ENCODE results near the gene FCSK. TPM values are rescaled to one million over a fixed set of nuclear protein-coding genes. Genes with fewer than 3 reads are reported as not detected.

Gene FCSK
- polyA plus RNA-seq, 1 donor from 2014 or later: 10.7 TPM

DNA sequence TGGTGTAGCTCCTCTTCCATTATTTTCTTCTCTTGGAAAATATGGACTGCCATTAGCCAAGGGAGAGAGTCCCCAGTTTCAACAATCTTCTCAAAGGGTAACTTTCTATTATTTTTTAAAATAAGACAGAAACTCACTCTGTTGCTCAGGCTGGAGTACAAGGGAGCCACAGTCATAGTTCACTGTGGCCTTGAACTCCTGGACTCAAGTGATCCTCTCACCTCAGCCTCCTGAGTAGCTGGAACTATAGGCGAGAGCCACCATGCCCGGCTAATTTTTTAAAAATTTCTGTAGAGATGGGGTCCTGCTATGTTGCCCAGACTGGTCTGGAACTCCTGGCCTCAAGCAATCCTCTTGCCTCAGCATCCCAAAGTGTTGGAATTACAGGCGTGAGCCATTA is 55.8 kb downstream of the FCSK start:
- no peaks in the 10 kb centered on the region for H4K20me1 ChIP-seq (ENCODE audit: insufficient read depth)
- peaks cover 6% of the 10 kb centered on the region for H3K36me3 ChIP-seq (ENCODE audit: insufficient read depth, low read length)
- H3K27ac ChIP-seq (ENCODE audit: low read length): no peak overlapping the region
- TF ChIP-seq MXI1 (conservative IDR thresholded peaks at IDR 0.05; ENCODE audit: poor library complexity, severe bottlenecking) (no peak), EP300 (conservative IDR thresholded peaks at IDR 0.05; ENCODE audit: poor library complexity, severe bottlenecking) (no peak), TAF1 (IDR thresholded peaks at IDR 0.05; ENCODE audit: low read depth) (no peak), RAD21 (conservative IDR thresholded peaks at IDR 0.05) (no peak), SMC3 (conservative IDR thresholded peaks at IDR 0.05; ENCODE audit: poor library complexity) (no peak), POLR2AphosphoS5 (IDR thresholded peaks at IDR 0.05) (no peak), EZH2 (IDR thresholded peaks at IDR 0.05; ENCODE audit: borderline replicate concordance, insufficient read depth, low read length, poor library complexity, severe bottlenecking) (no peak)
- TF ChIP-seq, protein P1, sequence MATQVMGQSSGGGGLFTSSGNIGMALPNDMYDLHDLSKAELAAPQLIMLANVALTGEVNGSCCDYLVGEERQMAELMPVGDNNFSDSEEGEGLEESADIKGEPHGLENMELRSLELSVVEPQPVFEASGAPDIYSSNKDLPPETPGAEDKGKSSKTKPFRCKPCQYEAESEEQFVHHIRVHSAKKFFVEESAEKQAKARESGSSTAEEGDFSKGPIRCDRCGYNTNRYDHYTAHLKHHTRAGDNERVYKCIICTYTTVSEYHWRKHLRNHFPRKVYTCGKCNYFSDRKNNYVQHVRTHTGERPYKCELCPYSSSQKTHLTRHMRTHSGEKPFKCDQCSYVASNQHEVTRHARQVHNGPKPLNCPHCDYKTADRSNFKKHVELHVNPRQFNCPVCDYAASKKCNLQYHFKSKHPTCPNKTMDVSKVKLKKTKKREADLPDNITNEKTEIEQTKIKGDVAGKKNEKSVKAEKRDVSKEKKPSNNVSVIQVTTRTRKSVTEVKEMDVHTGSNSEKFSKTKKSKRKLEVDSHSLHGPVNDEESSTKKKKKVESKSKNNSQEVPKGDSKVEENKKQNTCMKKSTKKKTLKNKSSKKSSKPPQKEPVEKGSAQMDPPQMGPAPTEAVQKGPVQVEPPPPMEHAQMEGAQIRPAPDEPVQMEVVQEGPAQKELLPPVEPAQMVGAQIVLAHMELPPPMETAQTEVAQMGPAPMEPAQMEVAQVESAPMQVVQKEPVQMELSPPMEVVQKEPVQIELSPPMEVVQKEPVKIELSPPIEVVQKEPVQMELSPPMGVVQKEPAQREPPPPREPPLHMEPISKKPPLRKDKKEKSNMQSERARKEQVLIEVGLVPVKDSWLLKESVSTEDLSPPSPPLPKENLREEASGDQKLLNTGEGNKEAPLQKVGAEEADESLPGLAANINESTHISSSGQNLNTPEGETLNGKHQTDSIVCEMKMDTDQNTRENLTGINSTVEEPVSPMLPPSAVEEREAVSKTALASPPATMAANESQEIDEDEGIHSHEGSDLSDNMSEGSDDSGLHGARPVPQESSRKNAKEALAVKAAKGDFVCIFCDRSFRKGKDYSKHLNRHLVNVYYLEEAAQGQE (IDR thresholded peaks at IDR 0.05; ENCODE audit: borderline replicate concordance): no peak
- TF ChIP-seq, protein P2, sequence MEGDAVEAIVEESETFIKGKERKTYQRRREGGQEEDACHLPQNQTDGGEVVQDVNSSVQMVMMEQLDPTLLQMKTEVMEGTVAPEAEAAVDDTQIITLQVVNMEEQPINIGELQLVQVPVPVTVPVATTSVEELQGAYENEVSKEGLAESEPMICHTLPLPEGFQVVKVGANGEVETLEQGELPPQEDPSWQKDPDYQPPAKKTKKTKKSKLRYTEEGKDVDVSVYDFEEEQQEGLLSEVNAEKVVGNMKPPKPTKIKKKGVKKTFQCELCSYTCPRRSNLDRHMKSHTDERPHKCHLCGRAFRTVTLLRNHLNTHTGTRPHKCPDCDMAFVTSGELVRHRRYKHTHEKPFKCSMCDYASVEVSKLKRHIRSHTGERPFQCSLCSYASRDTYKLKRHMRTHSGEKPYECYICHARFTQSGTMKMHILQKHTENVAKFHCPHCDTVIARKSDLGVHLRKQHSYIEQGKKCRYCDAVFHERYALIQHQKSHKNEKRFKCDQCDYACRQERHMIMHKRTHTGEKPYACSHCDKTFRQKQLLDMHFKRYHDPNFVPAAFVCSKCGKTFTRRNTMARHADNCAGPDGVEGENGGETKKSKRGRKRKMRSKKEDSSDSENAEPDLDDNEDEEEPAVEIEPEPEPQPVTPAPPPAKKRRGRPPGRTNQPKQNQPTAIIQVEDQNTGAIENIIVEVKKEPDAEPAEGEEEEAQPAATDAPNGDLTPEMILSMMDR (IDR thresholded peaks at IDR 0.05; ENCODE audit: poor library complexity, severe bottlenecking): no peak
- no peak overlapping the region for H3K4me3 ChIP-seq (ENCODE audit: low read length)
- no peak overlapping the region for H3K4me2 ChIP-seq (ENCODE audit: low read length)
- no peaks in the 10 kb centered on the region for H3K79me2 ChIP-seq (replicated peaks; ENCODE audit: insufficient read depth, low read length)
- no peaks in the 10 kb centered on the region for H3K9me2 ChIP-seq (ENCODE audit: insufficient read depth, low read length)
- no peaks in the 10 kb centered on the region for H3K9me3 ChIP-seq (ENCODE audit: low read length)
- H3K9ac ChIP-seq (ENCODE audit: low read length): no peak overlapping the region
- no peaks in the 10 kb centered on the region for H3K27me3 ChIP-seq (ENCODE audit: insufficient read depth, low read depth, low read length)
- H3F3A ChIP-seq (ENCODE audit: insufficient read depth, low read length, poor library complexity, severe bottlenecking): no peaks in the 10 kb centered on the region
- H2AFZ ChIP-seq (ENCODE audit: low read depth, low read length): no peak overlapping the region

DNA sequence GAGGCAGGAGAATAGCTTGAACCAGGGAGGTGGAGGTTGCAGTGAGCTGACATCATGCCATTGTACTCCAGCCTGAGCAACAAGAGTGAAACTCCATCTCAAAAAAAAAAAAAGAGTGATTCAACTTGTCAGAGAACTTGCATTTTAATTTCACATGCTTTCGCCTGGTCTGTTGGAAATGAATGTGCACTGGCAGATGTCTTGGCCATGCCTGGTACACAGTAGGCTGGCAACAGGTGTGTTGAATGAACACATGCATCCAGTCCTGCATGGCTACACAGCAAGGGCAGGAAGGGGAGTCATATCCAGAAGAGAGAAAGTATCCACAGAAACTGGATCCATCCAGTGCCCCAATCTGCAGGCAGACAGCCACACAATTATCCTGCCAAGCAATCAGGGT is 57.4 kb downstream of the FCSK start:
- Histone ChIP-seq H3K4me2 (ENCODE audit: low read length) (no peak overlapping the region), H3K27ac (ENCODE audit: low read length) (no peak overlapping the region), H3K9ac (ENCODE audit: low read length) (no peak overlapping the region), H3F3A (ENCODE audit: insufficient read depth, low read length, poor library complexity, severe bottlenecking) (no peaks in the 10 kb centered on the region), H3K27me3 (ENCODE audit: insufficient read depth, low read depth, low read length) (no peaks in the 10 kb centered on the region), H3K9me3 (ENCODE audit: low read length) (no peaks in the 10 kb centered on the region), H3K36me3 (ENCODE audit: insufficient read depth, low read length) (peaks cover 6% of the 10 kb centered on the region), H2AFZ (ENCODE audit: low read depth, low read length) (no peak overlapping the region), H3K4me3 (ENCODE audit: low read length) (no peak overlapping the region), H3K79me2 (replicated peaks; ENCODE audit: insufficient read depth, low read length) (no peaks in the 10 kb centered on the region), H4K20me1 (ENCODE audit: insufficient read depth) (no peaks in the 10 kb centered on the region), H3K9me2 (ENCODE audit: insufficient read depth, low read length) (no peaks in the 10 kb centered on the region)
- TF ChIP-seq SMC3 (conservative IDR thresholded peaks at IDR 0.05; ENCODE audit: poor library complexity): no peak
- no peak for TF ChIP-seq RAD21 (conservative IDR thresholded peaks at IDR 0.05)
- TF ChIP-seq, protein P1 (IDR thresholded peaks at IDR 0.05; ENCODE audit: borderline replicate concordance): no peak
- no peak for TF ChIP-seq EZH2 (IDR thresholded peaks at IDR 0.05; ENCODE audit: borderline replicate concordance, insufficient read depth, low read length, poor library complexity, severe bottlenecking)
- TF ChIP-seq POLR2AphosphoS5 (IDR thresholded peaks at IDR 0.05): no peak
- TF ChIP-seq MXI1 (conservative IDR thresholded peaks at IDR 0.05; ENCODE audit: poor library complexity, severe bottlenecking): no peak
- TF ChIP-seq TAF1 (IDR thresholded peaks at IDR 0.05; ENCODE audit: low read depth): no peak
- TF ChIP-seq, protein P2 (IDR thresholded peaks at IDR 0.05; ENCODE audit: poor library complexity, severe bottlenecking): no peak
